IPS-18a (cell line): Measurements from ENCODE around the gene TMUB1.

ENCODE experiments used
- H3K27ac ChIP-seq: one replicate; pipeline ENCODE4 v1.5.1; 2013; ENCODE audit warnings: low read length
- H3K27me3 ChIP-seq: one replicate; pipeline ENCODE4 v1.6.1; 2013; ENCODE audit warnings: mild to moderate bottlenecking, low read length; ENCODE audit not compliant: control insufficient read depth, insufficient read depth
- H3K36me3 ChIP-seq: one replicate; pipeline ENCODE4 v1.6.1; 2013; ENCODE audit warnings: low read depth, low read length; ENCODE audit not compliant: control insufficient read depth
- H3K4me1 ChIP-seq: one replicate; pipeline ENCODE4 v1.6.1; 2013; ENCODE audit warnings: low read depth, low read length; ENCODE audit not compliant: control insufficient read depth
- H3K4me3 ChIP-seq: one replicate; pipeline ENCODE4 v1.5.1; 2013; ENCODE audit warnings: low read length
- H3K9ac ChIP-seq: one replicate; pipeline ENCODE4 v1.6.1; 2013; ENCODE audit warnings: mild to moderate bottlenecking, low read length, moderate library complexity
- H3K9me3 ChIP-seq: one replicate; pipeline ENCODE4 v1.6.1; 2013; ENCODE audit warnings: low read depth, low read length; ENCODE audit not compliant: control insufficient read depth

TMUB1 gene

GRCh38 chr7:151060113-151060415, 23.2 kb downstream of the TMUB1 start:
- Histone ChIP-seq H3K9ac (peak overlapping the region; percentile 36), H3K36me3 (peaks cover 7% of the 10 kb centered on the region), H3K27me3 (peaks cover 40% of the 10 kb centered on the region), H3K27ac (no peak overlapping the region), H3K9me3 (no peaks in the 10 kb centered on the region), H3K4me3 (peak overlapping the region; percentile 78), H3K4me1 (peaks cover 31% of the 10 kb centered on the region)

GRCh38 chr7:151059367-151060112, 23.8 kb downstream of the TMUB1 start, which contains the start of gene SLC4A2:
SLC4A2 (plus strand) TSS chr7:151059589; CDS start chr7:151061988, 2,399 bp downstream.
- H3K36me3 ChIP-seq, result peaks cover 1% of the 10 kb centered on the region
- H3K4me1 ChIP-seq, result peaks cover 31% of the 10 kb centered on the region
- peaks cover 40% of the 10 kb centered on the region for H3K27me3 ChIP-seq
- peak within 1 kb of the TSS; percentile 36 for H3K9ac ChIP-seq
- H3K4me3 ChIP-seq, result peak within 1 kb of the TSS; percentile 78
- no peaks in the 10 kb centered on the region for H3K9me3 ChIP-seq
- H3K27ac ChIP-seq, result no peak within 1 kb of the TSS

GRCh38 chr7:151058781-151059366, 24.4 kb downstream of the TMUB1 start:
- peaks cover 40% of the 10 kb centered on the region for H3K27me3 ChIP-seq
- no peaks in the 10 kb centered on the region for H3K36me3 ChIP-seq
- no peaks in the 10 kb centered on the region for H3K9me3 ChIP-seq
- peak overlapping the region; percentile 29 for H3K9ac ChIP-seq
- H3K4me3 ChIP-seq, result peak overlapping the region; percentile 78
- H3K27ac ChIP-seq, result no peak overlapping the region
- peaks cover 31% of the 10 kb centered on the region for H3K4me1 ChIP-seq

GRCh38 chr7:151057989-151058780, 25.1 kb downstream of the TMUB1 start:
- Histone ChIP-seq H3K9ac (peak overlapping the region; percentile 29), H3K27ac (no peak overlapping the region), H3K9me3 (no peaks in the 10 kb centered on the region), H3K4me3 (peak overlapping the region; percentile 84), H3K27me3 (peaks cover 40% of the 10 kb centered on the region), H3K36me3 (no peaks in the 10 kb centered on the region), H3K4me1 (peaks cover 31% of the 10 kb centered on the region)

- Histone ChIP-seq H3K27me3 (peaks cover 43% of the 10 kb centered on the region), H3K9me3 (no peaks in the 10 kb centered on the region), H3K9ac (peak within 1 kb of the TSS; percentile 29), H3K27ac (no peak within 1 kb of the TSS), H3K4me3 (peak within 1 kb of the TSS; percentile 84), H3K36me3 (no peaks in the 10 kb centered on the region), H3K4me1 (peaks cover 31% of the 10 kb centered on the region)
Measured at GRCh38 chr7:151057506-151057988, 25.7 kb downstream of the TMUB1 start, which contains the start of gene CDK5. CDK5 (minus strand) TSS chr7:151057897; CDS start chr7:151057848, 49 bp downstream.

- no peak overlapping the region for H3K27ac ChIP-seq
- H3K4me1 ChIP-seq, result peaks cover 28% of the 10 kb centered on the region
- H3K4me3 ChIP-seq, result peak overlapping the region; percentile 84
- no peaks in the 10 kb centered on the region for H3K36me3 ChIP-seq
- H3K9ac ChIP-seq, result no peak overlapping the region
- H3K9me3 ChIP-seq, result no peaks in the 10 kb centered on the region
- peaks cover 49% of the 10 kb centered on the region for H3K27me3 ChIP-seq
Measured at GRCh38 chr7:151056666-151057505, 26.4 kb downstream of the TMUB1 start.

GRCh38 chr7:151056283-151056665, 27.0 kb downstream of the TMUB1 start:
- Histone ChIP-seq H3K4me1 (peaks cover 22% of the 10 kb centered on the region), H3K27me3 (peaks cover 50% of the 10 kb centered on the region), H3K27ac (no peak overlapping the region), H3K4me3 (no peak overlapping the region), H3K36me3 (no peaks in the 10 kb centered on the region), H3K9me3 (no peaks in the 10 kb centered on the region), H3K9ac (no peak overlapping the region)

GRCh38 chr7:151053751-151054150, 29.5 kb downstream of the TMUB1 start:
- Histone ChIP-seq H3K4me1 (peaks cover 11% of the 10 kb centered on the region), H3K9me3 (no peaks in the 10 kb centered on the region), H3K4me3 (no peak overlapping the region), H3K9ac (no peak overlapping the region), H3K36me3 (no peaks in the 10 kb centered on the region), H3K27ac (no peak overlapping the region), H3K27me3 (peaks cover 55% of the 10 kb centered on the region)

- H3K36me3 ChIP-seq, result no peaks in the 10 kb centered on the region
- no peak overlapping the region for H3K27ac ChIP-seq
- H3K9ac ChIP-seq, result no peak overlapping the region
- no peak overlapping the region for H3K4me3 ChIP-seq
- peaks cover 52% of the 10 kb centered on the region for H3K27me3 ChIP-seq
- H3K4me1 ChIP-seq, result peaks cover 6% of the 10 kb centered on the region
- H3K9me3 ChIP-seq, result no peaks in the 10 kb centered on the region
Measured at GRCh38 chr7:151053096-151053495, 30.2 kb downstream of the TMUB1 start.

GRCh38 chr7:151051108-151051507, 32.2 kb downstream of the TMUB1 start:
- no peak overlapping the region for H3K27ac ChIP-seq
- H3K9ac ChIP-seq, result no peak overlapping the region
- no peaks in the 10 kb centered on the region for H3K4me1 ChIP-seq
- H3K36me3 ChIP-seq, result no peaks in the 10 kb centered on the region
- H3K4me3 ChIP-seq, result peak overlapping the region; percentile 22
- H3K9me3 ChIP-seq, result no peaks in the 10 kb centered on the region
- H3K27me3 ChIP-seq, result peaks cover 39% of the 10 kb centered on the region
